AG09319 (cell line): Measurements from ENCODE around the gene IGSF11.

ENCODE experiments used
- DNase-seq: peaks from one replicate; pipeline ENCODE4 v3.0.0-alpha.2; 2010; ENCODE audit warnings: low read depth; ENCODE audit errors: extremely low read depth
- TF ChIP-seq, protein P1 (sequence below): IDR thresholded peaks from 2 replicates; pipeline ENCODE4 v1.5.1; 2011; ENCODE audit warnings: low read depth, mild to moderate bottlenecking, inconsistent platforms, low read length, moderate library complexity

The IGSF11 gene

DNA sequence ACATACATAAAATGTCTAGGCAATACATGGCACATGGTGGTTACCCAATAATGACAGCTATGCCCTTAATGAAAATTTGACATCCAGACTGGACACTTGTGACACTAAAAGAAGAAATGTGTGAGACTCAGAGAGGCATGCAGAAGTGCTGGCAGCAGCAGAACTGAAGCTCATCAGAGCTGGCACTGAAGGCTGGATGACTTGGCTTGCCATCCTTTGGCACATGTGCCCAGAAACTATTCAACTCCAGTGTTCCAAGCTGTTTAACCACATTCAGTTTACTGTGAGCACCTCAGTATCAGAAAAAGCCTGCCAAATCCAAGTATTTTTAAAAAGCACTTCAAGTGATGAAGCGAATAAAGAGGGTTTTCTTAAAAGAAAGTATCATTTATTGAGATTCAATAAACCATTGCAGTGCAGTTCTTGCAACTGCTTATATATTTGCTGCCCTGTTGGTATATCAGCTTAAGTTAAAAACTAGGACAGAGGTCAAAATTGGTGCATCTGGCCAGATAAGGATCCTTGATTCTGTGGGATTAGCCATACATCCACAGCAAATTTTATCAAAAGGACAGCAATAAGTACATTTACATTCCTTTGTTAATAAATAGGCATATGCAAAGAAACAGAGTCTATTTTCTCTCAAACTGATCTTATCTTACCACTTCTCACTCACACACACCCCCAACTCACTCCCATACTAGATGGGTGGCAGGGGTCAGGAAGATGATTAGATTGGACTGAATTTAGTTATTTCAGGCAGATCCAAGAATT, 15.8 kb downstream of the IGSF11 start:
- no peak for DNase-seq
- TF ChIP-seq, protein P1, sequence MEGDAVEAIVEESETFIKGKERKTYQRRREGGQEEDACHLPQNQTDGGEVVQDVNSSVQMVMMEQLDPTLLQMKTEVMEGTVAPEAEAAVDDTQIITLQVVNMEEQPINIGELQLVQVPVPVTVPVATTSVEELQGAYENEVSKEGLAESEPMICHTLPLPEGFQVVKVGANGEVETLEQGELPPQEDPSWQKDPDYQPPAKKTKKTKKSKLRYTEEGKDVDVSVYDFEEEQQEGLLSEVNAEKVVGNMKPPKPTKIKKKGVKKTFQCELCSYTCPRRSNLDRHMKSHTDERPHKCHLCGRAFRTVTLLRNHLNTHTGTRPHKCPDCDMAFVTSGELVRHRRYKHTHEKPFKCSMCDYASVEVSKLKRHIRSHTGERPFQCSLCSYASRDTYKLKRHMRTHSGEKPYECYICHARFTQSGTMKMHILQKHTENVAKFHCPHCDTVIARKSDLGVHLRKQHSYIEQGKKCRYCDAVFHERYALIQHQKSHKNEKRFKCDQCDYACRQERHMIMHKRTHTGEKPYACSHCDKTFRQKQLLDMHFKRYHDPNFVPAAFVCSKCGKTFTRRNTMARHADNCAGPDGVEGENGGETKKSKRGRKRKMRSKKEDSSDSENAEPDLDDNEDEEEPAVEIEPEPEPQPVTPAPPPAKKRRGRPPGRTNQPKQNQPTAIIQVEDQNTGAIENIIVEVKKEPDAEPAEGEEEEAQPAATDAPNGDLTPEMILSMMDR = no peak

DNA sequence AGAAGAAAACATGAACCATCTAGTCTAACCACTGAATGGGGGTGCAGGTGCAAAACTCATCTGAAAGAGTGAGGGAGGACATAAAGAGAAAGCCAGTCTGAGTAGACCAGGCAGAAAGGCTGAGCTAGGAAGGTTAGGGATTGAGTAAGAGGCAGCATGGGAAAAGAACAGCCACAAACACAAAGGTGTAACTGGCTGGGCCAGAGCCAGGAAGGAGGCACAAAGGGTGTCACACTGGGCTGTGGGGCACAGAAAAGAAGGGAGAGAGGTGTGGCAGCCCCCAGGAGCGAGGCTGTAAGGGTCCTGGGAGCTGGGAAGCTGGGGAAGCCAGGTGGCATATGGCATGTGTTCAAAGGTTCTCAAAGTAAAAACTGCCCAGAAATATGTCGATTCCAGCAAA, 18.7 kb downstream of the IGSF11 start:
- DNase-seq = no peak
- TF ChIP-seq, protein P1 = no peak

DNA sequence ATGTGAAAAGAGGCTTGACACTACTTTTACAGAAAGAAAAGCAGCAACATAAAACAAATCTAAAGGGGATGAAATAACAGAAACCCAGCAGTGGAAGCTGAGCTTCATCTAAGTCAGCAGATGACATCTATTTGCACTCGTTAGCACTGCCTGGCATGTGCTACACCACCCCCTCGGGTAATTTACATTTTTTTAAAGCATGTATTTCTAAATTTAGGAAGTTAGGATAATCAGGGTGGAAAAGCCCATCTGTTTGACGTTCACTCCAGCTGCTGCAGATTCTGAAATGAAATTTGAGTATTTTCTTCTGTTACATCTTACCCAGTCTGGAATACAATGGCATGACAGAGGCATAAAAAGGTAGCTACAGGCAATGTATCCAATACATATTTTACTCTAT, 20.7 kb downstream of the IGSF11 start:
- no peak for DNase-seq
- TF ChIP-seq, protein P1 = no peak

DNA sequence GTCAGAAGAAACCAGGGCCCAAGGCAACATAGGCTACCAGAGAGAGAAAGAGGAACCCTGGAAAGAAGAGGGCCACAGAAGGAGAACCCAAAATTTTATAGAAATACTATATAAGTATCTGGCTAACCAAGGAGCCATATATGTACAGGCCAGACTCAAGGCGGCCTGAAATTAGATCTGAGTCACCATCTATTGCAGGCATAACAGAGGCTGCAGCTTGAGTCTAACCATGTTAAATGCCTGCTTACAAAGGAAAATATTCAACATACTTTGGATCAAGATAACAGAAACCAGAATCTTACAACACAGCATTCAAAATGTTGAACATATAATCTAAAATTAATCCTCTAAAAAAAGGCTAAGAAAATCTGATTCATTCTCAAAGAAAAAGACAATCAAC, 23.1 kb downstream of the IGSF11 start:
- no peak for DNase-seq
- TF ChIP-seq, protein P1 = no peak

DNA sequence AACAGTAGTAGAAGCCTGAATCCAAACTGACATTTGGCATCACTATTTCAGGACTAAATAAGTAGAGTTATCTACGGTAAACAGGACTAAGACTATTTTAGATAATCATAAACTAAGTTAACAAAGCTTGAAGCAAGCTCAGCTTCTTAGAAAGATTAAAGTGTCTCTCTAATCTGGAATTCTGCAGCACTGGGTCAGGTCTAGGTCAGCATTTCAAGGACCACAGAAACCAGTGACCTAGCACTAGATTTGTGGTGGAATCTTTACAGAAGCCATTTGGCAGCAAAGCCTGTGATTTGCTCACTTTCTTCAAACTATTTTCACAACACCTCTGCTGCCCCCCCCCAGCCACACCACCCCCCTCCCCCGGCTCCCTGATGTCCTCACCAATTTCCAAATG, 37.5 kb downstream of the IGSF11 start:
- no peak for DNase-seq
- TF ChIP-seq, protein P1 = no peak

DNA sequence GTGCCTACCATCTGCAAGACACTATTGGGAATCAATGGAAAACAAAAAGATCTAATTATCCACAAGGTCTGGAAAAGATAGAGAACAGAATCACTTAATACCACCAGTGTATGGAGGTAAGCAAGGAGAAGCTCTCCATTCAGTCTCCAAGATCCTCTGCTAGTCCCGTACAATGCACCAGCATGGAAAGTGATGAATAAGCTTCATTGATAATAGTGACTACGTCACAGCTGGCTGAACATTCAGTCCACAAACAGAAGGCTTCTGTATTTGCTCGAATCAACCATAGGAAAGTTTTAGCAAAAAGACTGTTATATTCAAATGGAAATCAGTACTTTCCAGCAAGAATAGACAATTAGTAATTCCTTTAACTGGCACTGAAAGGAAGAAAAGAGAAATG, 42.9 kb downstream of the IGSF11 start:
- no peak for DNase-seq
- TF ChIP-seq, protein P1 = no peak

DNA sequence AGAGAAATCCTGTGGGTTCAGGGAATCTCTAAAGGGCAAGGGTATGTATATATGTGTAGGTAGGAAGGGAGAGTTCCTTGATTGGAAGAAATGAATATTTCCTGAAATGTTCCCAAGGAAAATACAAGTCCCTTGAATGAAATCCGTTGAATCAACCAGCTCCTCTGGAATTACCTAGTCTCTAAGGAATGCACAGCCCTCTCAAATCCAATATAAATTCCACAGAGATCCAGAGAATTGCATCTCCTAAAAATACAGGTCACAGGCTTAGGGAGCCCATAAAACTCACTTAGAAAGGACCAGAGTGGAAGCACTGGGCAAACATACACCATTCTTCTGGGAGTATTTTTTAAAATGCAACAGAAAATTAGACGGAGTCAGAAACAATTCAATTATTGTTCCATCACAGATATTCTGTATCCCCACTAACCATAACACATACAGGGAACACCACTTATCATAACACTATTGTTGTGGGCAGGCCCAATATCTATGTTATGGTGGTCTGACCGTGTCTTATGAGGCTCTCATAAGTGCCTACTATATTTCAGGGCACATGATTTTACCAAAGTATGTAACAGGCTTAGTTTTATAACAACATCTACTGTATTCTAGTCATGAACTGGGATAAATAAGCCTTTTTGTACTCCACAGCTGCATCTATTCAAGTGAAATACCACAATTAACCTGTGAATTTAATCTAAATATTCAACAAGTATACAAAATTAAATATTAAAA, 43.7 kb downstream of the IGSF11 start:
- TF ChIP-seq, protein P1 = no peak
- DNase-seq = no peak
